HK-2 (cell line): ENCODE results near the gene CRADD.
"Not testable (repeated sequence)": the region's sequence is repeated elsewhere in the genome, so short reads cannot be mapped to it uniquely, and the experiment has no call there.

Source experiments
- DNase-seq: peaks from one replicate; pipeline ENCODE4 v3.0.0-alpha.2; 2018; ENCODE audit not compliant: unreplicated experiment

Gene CRADD

DNA sequence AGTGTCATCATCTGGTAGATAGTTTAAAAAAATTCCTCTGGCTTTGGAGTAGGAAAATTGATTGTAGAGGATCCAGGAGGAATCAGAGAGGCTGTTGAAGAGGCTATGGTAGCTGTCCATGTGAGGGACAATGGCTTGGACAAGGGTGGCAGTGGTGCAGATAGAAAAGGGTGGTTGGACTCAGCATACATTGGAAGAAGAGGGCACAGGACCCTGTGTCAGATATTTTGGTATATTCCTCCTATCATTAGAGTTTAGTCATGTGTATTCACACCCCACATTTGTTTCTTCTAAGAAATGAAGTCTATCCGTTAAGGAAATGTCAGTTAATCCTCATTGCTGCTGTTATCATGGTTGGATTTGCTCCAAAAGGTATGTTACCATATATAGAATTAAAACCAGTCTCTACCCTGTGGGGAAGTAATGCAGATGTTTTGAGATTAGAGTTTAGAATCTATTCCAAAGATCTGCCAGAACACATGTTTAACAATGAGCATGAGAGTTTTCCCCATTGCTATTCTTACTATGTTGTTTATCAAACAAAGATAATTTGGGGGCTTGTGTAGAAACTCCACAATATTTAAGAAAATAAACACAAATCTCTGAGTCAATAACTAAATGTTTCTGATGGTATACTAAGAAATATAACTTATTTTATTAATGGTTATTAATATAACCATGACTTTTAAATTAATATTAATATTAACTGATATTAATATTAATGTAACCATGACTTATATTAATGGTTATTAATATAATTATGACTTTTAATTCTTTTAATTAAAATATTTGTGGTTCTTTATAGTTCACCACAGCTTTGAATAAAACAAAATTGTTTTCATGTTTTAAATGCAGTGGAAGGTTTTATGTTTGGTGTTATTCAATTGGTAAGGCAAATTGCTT lies 80.9 kb downstream of the CRADD start:
- DNase-seq: no peak

DNA sequence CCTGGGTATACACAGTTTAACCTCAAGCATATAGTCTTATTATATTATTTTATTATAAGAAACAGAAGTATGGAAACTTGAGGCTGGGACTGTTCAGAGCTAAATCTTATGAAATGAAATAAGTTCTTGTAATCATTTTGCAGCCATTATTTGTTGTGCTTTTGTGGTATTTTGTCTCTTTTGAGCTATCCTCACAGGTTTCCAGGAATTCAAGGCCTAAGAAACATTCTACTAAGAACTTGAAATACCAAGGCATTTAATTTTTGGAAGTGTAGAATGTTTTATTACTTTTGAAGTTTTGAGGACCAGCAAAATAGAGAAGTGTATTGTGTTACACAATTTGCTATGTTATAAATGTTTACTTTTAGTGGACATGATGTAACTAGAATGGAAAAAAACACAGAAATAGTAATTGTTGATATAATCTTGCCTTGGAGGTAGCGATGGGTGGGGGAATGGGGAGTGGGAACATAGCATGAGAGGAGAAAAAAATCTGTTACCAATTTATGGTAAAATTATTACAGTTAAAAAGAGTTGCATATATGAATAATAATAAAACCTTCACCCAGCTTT lies 81.7 kb downstream of the CRADD start:
- DNase-seq: no peak

DNA sequence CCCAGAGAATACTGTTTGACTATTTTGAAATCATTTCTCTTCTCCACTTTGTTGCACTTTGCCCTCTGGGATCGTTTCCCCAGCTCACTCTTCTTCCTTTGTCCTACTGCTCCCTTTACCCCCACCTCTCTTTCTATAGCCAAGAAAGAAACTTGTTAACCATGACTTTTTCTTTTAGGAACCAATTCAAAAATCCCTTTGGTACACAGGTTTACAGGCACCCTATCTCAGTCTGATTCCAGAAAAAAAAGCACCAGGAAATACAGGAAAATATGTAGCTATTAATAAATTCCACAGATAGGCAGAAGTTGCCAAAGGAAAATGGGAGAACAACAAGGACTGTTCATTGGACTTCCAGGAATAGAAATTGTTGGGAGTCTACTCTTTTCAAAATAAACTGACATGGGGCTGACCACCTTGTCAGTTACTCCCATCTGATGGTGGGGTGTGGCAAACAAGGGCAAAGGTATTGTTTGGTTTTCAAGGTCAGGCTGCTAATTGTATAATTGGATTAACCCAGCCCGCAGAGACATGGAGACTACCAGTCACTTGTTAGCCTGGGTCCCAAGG lies 82.4 kb downstream of the CRADD start:
- no peak for DNase-seq

DNA sequence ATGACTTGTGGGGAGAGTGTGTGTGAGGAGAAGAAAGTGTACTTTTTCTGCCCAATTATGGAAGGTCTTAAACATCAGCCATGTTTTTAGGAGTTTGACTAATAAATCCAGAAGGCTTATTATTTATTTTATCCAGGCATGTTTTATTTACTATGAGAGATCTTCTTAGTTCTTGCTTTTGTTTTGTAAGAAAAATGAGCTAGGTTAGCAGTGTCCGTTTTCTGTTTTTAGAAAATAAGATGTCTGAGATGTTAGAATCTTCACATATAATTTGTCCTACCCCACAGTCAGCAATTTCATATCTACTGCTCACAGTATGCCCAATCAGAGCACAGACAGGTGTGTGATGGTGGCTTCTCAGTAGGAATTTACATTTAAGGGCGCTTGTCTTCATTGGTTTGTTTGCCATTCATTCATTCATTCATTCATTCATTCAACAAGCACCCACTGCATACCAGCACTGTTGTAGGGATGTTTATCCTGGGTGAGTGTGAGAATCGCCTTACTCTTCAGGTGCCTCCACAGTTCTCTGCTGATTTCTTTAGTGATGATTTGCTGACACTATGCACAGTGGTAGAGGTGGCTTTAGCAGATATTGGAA lies 83.2 kb downstream of the CRADD start:
- DNase-seq: no peak

DNA sequence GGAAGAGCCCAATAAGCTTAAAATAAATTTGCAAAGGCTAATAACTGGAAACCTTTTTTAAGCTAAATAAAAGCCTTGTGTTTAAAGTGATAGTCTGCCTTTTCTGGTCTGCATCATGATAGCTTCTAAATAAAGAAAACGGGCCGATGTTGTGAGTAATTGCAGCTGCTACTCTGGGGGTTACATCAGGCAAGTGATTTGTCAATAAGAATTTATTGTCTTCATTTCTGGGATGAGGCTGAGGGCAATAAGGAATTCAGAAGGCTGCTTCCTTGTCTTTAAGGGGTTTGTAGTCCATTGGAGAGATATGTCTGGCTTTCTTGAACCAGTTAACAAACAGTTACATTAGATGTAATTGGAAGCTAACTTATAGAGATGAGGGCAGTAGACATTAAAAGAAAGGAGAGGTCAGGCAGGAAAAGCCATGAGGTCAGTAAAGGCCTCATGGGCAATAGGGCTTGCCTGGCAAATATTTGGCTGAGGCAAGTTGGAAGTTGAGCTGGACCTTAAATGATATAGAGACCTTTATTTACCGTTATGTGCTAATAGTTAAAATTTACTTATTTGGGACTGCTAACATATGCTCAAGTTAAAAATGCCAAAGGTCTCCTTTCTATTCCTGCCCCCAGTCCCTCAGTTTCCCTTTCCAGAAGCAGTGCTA lies 85.0 kb downstream of the CRADD start:
- no peak for DNase-seq

DNA sequence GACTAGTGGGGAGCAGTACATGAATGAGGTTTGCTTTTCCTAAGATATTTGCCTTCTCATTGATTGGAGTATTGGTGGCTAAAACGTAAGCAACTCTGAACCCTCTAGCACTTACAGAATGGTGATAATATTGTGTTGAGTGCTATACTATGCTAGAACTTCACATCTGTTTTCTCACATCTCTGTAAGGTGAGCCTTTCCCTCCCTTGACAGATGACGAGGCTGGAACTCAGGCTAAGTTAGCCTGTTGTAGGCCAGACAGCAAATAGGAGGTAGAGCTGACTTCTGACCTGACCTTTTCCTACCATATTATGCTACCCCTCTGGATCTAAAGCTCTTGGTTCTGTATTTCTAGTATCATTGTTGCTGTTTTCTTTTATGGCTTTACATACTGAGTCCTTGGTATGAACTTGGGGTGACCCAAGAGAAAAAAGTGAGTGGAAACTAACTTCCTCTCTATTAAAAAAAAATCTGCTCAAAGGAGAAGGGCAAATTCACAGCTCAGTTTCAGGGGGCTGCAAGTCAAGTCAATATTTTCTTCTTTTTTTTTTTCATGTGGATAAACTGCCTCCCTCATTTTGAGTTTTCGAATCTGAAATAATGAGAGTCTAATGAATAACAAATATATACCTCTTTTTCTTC lies 85.9 kb downstream of the CRADD start:
- no peak for DNase-seq

DNA sequence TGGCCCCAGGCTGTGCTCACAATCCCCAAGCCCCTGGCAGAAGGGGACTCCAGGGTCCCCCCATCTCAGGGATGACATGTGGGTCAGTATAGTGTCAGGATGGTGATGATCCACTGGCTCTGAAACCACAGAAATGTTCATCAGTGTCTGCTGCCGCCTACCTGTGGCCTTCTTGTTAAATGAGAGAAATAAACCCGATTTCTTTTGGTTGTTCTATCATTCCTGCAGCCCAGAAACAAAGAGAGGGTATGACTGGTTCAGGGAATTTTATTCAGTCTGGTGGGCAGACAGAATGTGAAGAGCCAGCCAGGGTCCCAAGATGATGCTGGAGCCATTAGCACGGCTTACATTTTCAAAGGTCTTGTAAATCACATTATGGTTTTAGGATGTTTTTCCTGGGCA lies 86.6 kb downstream of the CRADD start:
- DNase-seq: no peak

DNA sequence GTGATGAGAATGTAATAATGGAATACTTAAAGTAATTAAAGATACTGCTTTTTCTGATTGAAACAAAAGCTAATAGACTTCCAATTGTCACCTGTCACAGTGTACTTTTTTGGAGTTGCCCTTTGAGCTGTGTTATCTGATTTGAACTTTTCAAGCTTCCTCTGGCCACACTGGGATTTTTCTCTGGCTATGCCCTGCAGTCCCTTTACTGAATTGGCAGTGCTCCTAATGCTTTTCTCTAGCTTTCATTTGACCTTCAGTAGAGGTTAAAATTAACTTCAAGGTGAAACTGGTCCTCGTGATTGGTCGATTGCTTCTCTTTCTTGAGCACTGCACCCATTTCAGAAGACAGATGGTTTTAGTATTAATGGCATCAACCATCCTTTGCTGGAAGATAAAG lies 89.2 kb downstream of the CRADD start:
- no peak for DNase-seq

DNA sequence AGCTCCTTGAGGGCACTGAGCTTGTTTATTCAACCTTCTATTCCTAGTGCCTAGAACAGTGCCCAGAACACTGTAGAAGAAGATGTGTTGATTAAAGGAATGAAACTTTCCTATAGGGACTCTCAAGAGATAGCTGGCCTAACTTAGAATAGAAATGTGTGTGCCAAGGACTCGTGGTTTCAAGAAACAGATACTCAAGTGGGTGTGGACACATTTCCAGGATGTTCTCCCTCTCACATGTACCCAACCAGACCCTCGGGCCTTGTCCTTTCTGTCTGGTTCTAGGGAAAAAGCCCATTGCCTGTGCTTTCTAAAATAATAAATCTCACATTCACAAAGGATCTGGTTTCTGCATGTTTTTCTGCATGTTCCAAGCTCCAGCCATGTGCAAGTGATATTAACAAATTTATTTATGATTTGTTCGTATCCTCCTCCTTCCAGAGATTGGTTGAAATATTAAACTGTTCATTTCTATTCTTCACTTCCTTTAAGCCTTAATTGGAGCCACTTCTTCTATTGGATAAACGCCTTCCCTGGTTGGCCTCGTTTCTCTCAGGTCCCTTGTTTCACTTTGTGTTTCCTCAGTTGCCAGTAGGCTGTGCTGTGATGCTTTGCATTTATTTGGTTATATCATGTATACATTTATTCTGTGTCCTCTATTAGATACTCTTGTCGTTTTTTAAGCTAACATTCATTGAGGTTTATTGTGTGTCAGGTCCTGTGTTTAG lies 89.8 kb downstream of the CRADD start:
- no peak for DNase-seq

DNA sequence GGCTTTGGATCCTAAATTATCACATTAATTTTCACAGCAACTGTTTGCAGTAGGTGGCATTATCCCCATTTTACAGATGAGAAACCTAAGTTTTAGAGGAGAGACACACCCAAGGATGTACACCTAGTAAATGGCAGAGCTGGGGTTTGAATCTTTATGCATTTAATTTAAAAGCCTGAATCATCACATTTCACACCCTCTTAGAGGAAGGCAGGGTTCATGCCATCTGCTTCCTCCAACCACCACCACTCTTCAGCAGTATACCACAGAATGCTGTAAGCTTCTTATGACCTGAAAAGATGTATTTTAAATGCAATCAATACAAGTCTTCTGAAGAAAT lies 90.3 kb downstream of the CRADD start:
- DNase-seq: no peak

DNA sequence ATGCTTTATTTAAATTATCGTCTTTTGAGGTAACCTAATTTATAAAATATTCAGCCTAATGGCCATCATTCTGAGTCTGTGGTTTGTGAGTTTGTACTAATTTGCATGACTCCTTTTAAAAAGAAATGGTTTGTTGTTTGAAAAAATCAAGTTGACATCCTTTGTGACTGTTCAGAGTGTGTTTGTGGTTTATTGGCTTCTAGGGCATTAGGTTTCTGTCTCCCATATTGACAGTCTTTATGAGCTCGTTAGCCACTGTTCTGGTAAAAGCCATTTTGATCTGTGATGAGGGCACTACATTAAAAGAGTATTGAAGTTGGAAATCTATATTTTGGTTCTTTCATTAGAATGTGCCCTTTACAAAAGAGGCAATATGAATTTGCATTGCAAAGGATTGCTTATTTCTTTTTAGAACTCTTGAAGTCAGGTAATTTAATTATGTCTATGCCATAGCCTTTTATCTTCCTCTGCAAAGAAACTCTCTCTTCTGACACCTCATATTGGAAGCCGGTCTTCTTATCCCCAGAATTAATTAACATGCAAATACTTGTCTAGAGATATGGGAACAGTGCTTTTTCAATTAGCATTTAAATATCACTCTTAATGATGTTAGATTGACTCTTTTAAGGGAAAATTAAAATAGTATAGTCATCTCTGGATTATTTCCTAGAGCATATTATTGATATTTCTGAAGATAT lies 95.0 kb downstream of the CRADD start:
- no peak for DNase-seq

DNA sequence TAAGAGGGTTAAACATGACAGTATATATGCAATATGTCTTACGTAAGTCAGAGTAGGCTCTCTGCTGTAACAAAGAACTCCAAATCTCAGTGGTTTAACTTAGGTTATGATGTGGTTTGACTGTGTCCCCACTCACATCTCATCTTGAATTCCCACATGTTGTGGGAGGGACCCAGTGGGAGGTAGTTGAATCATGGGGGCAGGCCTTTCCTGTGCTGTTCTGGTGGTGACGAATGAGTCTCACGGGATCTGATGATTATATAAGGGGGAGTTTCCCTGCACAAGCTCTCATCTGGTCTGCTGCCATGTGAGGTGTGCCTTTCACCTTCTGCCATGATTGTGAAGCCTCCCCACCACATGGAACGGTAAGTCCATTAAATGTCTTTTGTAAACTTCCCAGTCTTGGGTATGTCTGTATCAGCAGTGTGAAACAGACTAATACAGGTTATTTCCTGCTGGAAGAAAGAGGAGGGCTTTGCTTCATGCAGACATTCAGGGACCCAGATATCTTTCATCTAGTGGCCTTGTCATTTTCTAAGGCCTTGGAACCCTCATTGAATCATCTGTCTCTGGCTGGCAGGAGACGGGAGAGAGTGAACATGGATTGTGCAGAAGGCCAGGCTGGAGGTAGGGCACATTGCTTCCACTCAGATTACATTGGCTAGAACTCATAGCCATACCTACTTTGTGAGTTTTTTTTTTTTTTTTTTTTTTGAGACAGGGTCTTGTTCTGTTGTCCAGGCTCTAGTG lies 96.1 kb downstream of the CRADD start:
- no peak for DNase-seq

DNA sequence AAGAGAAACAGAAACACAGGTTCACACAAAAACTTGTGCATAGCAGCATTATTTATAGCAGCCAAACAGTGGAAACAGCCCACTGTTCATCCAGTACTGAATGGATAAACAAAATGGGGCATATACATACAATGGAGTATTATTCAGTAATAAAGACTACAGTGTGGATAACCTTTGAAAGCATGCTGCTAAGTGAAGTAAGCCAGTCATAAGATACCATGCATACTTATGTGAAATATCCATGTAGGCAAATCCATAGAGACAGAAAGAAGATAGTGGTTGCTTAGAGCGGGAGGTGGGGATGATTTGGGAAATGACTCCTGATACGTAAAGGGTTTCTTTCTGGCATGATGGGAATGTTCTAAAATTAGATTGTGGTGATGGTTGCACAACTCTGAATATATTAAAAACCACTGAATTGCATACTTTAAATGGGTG lies 99.4 kb downstream of the CRADD start:
- no peak for DNase-seq

DNA sequence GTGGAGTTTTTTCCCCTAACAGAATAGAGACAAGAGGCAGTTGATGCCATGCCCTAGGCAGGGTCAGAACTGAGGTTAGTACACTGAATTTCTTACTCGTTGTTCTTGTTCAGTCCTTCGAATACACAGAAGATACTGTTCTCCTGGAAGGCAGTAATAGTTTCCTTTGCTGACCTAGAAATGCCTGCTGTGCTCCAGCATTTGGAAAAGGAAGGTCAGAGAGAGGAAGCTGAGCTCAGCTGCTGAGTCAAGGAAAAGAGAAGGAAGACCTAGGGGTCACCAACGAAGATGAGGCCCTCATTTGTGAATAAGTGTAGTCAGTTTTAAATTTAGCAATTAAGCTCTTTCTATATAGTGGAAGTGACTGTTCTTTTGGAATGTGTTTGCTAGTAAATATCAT lies 100.1 kb downstream of the CRADD start:
- no peak for DNase-seq

DNA sequence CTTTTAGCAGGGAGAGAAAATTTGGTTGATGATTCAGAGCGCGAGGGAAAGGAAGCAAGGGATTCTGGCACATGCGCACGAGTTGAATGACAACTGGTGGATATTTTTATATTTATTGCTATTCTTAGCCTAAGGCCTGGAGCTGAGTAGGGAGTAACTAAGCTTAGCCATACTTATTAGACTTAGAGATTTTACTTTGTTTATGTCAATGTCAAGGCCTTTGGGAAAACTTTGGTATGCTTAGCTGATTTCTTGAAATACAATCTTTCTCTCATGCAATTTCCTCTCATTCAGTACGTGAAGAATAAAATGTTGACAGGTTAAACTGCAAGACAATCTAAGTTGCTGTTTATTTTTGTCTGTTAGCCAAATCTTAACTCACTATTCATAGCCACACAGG lies 101.1 kb downstream of the CRADD start:
- DNase-seq: no peak

DNA sequence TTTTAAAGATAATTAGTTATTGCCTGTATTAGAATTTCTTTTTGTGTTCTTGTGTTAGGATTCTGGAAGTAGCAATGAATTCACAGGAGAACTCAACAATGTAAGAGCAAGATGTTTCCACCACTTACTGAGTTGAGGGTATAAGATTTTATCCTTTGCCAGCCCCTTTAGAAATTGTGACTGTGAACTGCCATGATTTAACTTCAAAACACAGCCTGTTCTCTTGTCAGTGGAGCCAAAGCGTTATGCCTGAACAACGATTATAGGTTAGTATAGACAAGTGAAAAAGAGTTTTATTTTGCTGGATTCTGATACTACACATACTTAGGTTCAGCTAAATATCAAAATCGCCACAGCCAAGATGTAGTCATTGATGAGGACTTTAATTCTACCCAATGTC lies 101.6 kb downstream of the CRADD start:
- DNase-seq: no peak

DNA sequence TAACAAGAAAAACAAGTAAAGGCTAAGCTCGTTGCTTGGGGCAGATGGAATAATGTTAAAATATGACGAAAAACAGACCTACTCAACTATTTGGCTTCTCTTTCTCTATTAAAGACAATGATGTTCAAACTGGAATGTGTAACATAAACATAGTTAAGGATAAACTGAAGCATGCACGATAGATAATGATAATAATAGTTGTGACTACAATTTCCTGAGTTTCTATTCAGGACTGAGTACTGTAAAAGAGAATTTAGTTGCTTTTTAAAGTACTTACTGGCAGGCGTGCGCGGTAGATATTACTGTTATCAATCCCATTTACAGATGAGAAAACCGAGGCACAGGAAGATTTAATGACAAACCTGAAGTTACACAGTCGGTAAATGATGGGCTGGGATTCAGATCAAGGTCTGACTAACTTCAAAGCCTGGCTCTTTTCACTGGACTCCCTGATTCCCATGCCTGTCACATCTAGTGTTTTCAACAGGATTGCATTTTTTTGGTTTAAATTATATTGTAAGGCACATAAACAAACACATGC lies 103.0 kb downstream of the CRADD start:
- DNase-seq: no peak

DNA sequence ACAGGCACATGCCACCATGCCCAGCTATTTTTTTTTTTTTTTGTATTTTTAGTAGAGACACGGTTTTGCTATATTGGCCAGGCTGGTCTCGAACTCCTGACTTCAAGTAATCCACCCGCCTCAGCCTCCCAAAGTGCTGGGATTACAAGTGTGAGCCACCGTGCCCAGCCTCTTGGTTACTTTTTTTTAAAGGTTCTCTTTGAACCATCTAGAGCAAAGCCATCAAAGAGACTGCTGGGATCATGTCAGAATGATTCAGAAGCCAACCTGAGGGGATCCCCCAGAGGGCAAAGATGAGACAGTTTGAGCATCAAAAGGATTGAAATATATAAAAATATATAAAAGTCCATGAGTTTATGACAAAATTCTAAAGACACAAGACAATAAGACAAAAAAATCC lies 103.7 kb downstream of the CRADD start:
- not testable (repeated sequence) for DNase-seq

DNA sequence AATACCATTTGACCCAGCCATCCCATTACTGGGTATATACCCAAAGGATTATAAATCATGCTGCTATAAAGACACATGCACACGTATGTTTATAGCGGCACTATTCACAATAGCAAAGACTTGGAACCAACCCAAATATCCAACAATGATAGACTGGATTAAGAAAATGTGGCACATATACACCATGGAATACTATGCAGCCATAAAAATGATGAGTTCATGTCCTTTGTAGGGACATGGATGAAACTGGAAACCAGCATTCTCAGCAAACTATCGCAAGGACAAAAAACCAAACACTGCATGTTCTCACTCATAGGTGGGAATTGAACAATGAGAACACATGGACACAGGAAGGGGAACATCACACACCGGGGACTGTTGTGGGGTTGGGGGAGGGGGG lies 104.8 kb downstream of the CRADD start:
- DNase-seq: not testable (repeated sequence)

DNA sequence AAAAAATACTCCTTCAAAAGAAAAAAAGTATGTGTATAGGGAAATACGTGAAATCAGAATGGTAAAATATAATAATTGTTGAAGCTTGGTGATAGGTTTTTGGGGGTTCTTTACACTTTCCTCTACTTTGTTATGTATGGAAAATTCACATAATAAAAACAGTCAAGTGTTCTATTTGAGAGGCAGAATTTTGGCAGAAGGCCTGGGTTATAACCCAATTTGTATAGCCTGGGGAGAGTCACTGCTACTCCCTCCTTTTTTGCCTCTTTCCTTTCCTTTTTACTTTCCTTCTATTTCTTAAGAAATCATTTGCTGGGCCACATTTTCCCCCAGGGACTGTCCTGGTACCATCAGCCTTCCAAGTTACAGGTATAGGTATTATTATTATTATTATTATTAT lies 105.7 kb downstream of the CRADD start:
- no peak for DNase-seq
